OCI-LY1 (cell line): ENCODE results near the gene ZNF366.
A peak's percentile ranks its signal among the peaks of the same experiment; 100 is the strongest.

Experiments
- H2AFZ ChIP-seq: fragments of 200-600 bp; sonication (generic), shearing (Covaris generic); 2 replicates; pipeline ENCODE4 v1.6.0; 2014; ENCODE audit warnings: antibody characterized with exemption, mild to moderate bottlenecking, low read length
- H3F3A ChIP-seq: fragments of 200-600 bp; sonication (generic), shearing (Covaris generic); 2 replicates; pipeline ENCODE4 v1.6.0; 2014; ENCODE audit warnings: mild to moderate bottlenecking, antibody characterized with exemption, low read length, moderate library complexity; ENCODE audit not compliant: insufficient read depth
- H3K27ac ChIP-seq: fragments of 200-600 bp; sonication (generic); 2 replicates; pipeline ENCODE4 v1.5.1; 2014; ENCODE audit warnings: low read length, mixed run types, mild to moderate bottlenecking, low read depth; ENCODE audit not compliant: poor library complexity, severe bottlenecking
- H3K27me3 ChIP-seq: fragments of 200-600 bp; sonication (generic); 2 replicates; pipeline ENCODE4 v1.6.0; 2014; ENCODE audit warnings: antibody characterized with exemption, mild to moderate bottlenecking, low read length, moderate library complexity; ENCODE audit not compliant: insufficient read depth
- H3K36me3 ChIP-seq: fragments of 200-600 bp; sonication (generic); 2 replicates; pipeline ENCODE4 v1.6.1; 2014; ENCODE audit warnings: mild to moderate bottlenecking, antibody characterized with exemption, low read length, moderate library complexity, mixed read lengths; ENCODE audit not compliant: insufficient read depth
- H3K4me1 ChIP-seq: fragments of 200-600 bp; sonication (generic); 2 replicates; pipeline ENCODE4 v1.5.1; 2014; ENCODE audit warnings: mild to moderate bottlenecking, low read length, moderate library complexity; ENCODE audit not compliant: insufficient read depth, severe bottlenecking
- H3K4me2 ChIP-seq: fragments of 200-600 bp; sonication (generic), shearing (Covaris generic); 2 replicates; pipeline ENCODE4 v1.6.1; 2014; ENCODE audit warnings: low read length
- H3K4me3 ChIP-seq: fragments of 200-600 bp; sonication (generic); 2 replicates; pipeline ENCODE4 v1.5.1; 2014; ENCODE audit warnings: low read length, low read depth, mild to moderate bottlenecking, mixed read lengths; ENCODE audit not compliant: poor library complexity, severe bottlenecking
- H3K79me2 ChIP-seq: fragments of 200-600 bp; shearing (Covaris generic); 2 replicates; pipeline ENCODE4 v1.6.1; 2016; ENCODE audit warnings: mixed run types, low read length, mixed read lengths; ENCODE audit not compliant: insufficient read depth
- H3K9ac ChIP-seq: fragments of 200-600 bp; sonication (generic), shearing (Covaris generic); 2 replicates; pipeline ENCODE4 v1.6.1; 2014; ENCODE audit warnings: mild to moderate bottlenecking, low read length, mixed read lengths
- H3K9me2 ChIP-seq: fragments of 200-600 bp; sonication (generic), shearing (Covaris generic); 2 replicates; pipeline ENCODE4 v1.6.1; 2014; ENCODE audit warnings: low read depth, mild to moderate bottlenecking, low read length, mixed read lengths
- H3K9me3 ChIP-seq: fragments of 200-600 bp; shearing (Covaris generic); 2 replicates; pipeline ENCODE4 v1.6.1; 2014; ENCODE audit warnings: low read length, mixed read lengths
- H4K20me1 ChIP-seq: fragments of 200-600 bp; sonication (generic), shearing (Covaris generic); 2 replicates; pipeline ENCODE4 v1.6.0; 2016; ENCODE audit warnings: mild to moderate bottlenecking, low read length; ENCODE audit not compliant: insufficient read depth
- CTCF ChIP-seq: fragments of 200-600 bp; sonication (generic), shearing (Covaris generic); IDR thresholded peaks from 2 replicates; pipeline ENCODE4 v1.5.1; 2017; ENCODE audit warnings: mild to moderate bottlenecking, antibody characterized with exemption, low read length, moderate library complexity, mixed read lengths
- EZH2 ChIP-seq: fragments of 200-600 bp; sonication (generic), shearing (Covaris generic); IDR thresholded peaks from 2 replicates; pipeline ENCODE4 v1.8.0; 2017; ENCODE audit warnings: borderline replicate concordance, mixed run types, mild to moderate bottlenecking, antibody characterized with exemption, low read length, moderate library complexity, mixed read lengths

The ZNF366 gene

GRCh38 chr5:72507231-72507906 lies at the start of gene ZNF366:
Gene ZNF366, minus strand, starts transcription at chr5:72507410. Its CDS starts 45,914 bp downstream, at chr5:72461496.
- Histone ChIP-seq H3K9me2 (no peaks in the 10 kb centered on the region), H3K9ac (no peak within 1 kb of the TSS), H3K9me3 (no peaks in the 10 kb centered on the region), H3F3A (no peaks in the 10 kb centered on the region), H3K27ac (no peak within 1 kb of the TSS), H3K4me2 (no peak within 1 kb of the TSS), H4K20me1 (no peaks in the 10 kb centered on the region), H3K4me1 (no peaks in the 10 kb centered on the region), H3K4me3 (no peak within 1 kb of the TSS), H3K36me3 (no peaks in the 10 kb centered on the region), H3K27me3 (peaks cover 10% of the 10 kb centered on the region; the same call in 1 of the 2 replicates), H3K79me2 (no peaks in the 10 kb centered on the region), H2AFZ (no peak within 1 kb of the TSS)
- no peak for TF ChIP-seq CTCF
- TF ChIP-seq EZH2, result no peak

GRCh38 chr5:72556351-72557166 lies 49.3 kb upstream of the ZNF366 start:
- no peak overlapping the region for H3K27ac ChIP-seq
- H3K36me3 ChIP-seq, result no peaks in the 10 kb centered on the region
- H3K27me3 ChIP-seq, result 0 out of 2 replicates have a peak, but pooled peaks cover 3% of the 10 kb centered on the region
- TF ChIP-seq CTCF (peak; percentile 38), EZH2 (no peak)
- H3K79me2 ChIP-seq, result no peaks in the 10 kb centered on the region
- H3K4me1 ChIP-seq, result peaks cover 13% of the 10 kb centered on the region
- no peak overlapping the region for H2AFZ ChIP-seq
- peak overlapping the region; percentile 37 for H3K4me3 ChIP-seq
- peak overlapping the region; percentile 54 for H3K4me2 ChIP-seq
- H4K20me1 ChIP-seq, result no peaks in the 10 kb centered on the region
- H3F3A ChIP-seq, result no peaks in the 10 kb centered on the region
- no peaks in the 10 kb centered on the region for H3K9me3 ChIP-seq
- H3K9ac ChIP-seq, result no peak overlapping the region
- H3K9me2 ChIP-seq, result no peaks in the 10 kb centered on the region

GRCh38 chr5:72555871-72556270 lies 48.7 kb upstream of the ZNF366 start:
- Histone ChIP-seq H3K4me1 (peaks cover 13% of the 10 kb centered on the region), H3F3A (no peaks in the 10 kb centered on the region), H3K9me2 (no peaks in the 10 kb centered on the region), H3K36me3 (no peaks in the 10 kb centered on the region), H3K9ac (no peak overlapping the region), H3K9me3 (no peaks in the 10 kb centered on the region), H3K27ac (no peak overlapping the region), H2AFZ (no peak overlapping the region), H3K27me3 (0 out of 2 replicates have a peak, but pooled peaks cover 3% of the 10 kb centered on the region), H3K79me2 (no peaks in the 10 kb centered on the region), H4K20me1 (no peaks in the 10 kb centered on the region), H3K4me2 (no peak overlapping the region), H3K4me3 (no peak overlapping the region)
- TF ChIP-seq CTCF (no peak), EZH2 (no peak)
